ENCODE measurements around the gene CCN5.
"Not testable (repeated sequence)": the region's sequence is repeated elsewhere in the genome, so short reads cannot be mapped to it uniquely, and the experiment has no call there.

Gene CCN5

DNA sequence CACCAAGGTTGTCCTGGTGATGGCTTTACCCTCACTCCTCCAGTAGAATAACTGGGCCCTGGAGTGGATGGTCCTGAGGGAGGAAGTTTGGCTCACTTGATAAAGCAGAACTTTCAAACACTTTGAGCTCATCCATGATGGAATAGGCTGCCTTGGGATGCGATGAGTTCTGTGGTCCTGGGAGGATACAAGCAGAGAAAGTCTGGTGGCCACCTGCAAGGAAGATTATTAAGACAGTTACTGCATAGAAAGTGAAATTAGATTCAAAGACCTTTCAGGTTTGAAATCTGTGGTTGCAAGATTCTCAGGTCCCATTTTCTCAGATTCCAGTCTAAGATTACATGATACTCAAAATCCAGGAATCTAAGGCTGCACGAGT is 19.9 kb upstream of the CCN5 start:
- DNase-seq (ENCODE audit: low read depth), result no peak

DNA sequence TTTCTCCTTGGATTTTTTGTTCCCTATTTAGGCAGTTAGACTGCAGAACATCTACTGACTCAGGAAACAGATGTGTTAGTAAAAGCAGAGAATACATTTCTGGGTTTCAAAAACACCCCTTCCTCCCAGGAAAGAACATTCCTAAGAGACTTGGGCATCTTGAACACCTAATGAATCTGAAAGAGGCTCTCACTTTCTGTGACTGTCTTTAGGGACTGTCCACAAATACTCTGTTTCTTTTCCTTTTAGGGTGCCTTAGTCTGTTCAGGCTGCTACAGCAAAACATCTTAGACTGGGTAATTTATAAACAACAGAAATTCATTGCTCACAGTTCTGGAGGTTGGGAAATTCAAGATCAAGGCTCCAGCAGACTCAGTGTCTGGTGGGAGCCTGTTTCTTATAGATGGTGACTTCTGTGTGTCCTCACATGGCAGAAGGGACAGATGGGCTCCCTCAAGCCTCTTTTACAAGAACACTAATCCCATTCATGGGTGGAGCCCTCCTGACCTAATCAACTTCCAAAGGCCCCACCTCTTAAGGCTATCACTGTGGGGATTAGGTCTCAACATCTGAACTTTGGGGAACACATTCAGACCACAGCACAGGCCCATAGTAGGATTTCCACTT is 19.4 kb upstream of the CCN5 start:
- DNase-seq (ENCODE audit: low read depth), result no peak

- DNase-seq (ENCODE audit: low read depth), result no peak
These were observed 18.9 kb upstream of the CCN5 start for GRCh38 chr20:44696315-44696714.

GRCh38 chr20:44697041-44697440 is 18.1 kb upstream of the CCN5 start:
- DNase-seq (ENCODE audit: low read depth), result not testable (repeated sequence)

DNA sequence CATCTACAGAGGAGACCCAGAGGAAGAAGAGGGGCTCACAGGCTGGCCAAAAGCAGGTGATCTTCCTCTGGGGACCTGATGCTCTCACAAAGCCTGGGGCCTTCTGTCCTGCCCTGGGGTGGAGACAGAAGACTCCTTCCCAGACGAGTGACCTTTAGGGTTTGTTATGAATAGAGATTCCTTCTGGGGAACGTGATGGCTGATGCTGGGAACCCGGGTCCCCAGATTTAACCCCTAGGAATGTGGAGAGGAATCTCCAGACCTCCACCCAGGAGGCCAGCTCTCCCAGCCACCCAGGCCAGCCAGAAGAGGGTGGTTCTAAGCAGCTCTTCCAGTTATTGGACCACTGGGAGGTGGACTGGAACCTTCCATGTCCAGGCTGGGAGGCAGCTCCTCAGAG is 16.8 kb upstream of the CCN5 start:
- no peak for DNase-seq (ENCODE audit: low read depth)

DNA sequence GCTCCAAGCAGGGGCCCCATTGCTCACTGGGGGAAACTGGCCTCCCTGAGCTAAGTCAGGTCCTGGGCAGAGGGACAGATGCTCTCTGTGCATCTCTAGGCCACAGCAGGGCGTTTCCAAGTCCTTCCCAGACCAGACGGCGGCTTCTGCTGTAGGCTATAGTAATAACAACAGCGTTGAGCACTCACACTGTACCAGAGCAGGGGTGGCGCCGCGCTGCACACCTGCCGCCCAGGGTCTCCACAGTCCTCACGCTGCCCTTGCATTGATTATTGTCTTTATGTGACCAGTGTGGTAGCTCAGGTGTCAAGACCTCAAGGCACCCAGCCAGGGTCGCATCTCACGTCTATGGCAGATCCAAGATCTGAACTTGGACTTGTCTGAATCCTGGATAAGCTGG is 14.9 kb upstream of the CCN5 start:
- DNase-seq (ENCODE audit: low read depth), result no peak

DNA sequence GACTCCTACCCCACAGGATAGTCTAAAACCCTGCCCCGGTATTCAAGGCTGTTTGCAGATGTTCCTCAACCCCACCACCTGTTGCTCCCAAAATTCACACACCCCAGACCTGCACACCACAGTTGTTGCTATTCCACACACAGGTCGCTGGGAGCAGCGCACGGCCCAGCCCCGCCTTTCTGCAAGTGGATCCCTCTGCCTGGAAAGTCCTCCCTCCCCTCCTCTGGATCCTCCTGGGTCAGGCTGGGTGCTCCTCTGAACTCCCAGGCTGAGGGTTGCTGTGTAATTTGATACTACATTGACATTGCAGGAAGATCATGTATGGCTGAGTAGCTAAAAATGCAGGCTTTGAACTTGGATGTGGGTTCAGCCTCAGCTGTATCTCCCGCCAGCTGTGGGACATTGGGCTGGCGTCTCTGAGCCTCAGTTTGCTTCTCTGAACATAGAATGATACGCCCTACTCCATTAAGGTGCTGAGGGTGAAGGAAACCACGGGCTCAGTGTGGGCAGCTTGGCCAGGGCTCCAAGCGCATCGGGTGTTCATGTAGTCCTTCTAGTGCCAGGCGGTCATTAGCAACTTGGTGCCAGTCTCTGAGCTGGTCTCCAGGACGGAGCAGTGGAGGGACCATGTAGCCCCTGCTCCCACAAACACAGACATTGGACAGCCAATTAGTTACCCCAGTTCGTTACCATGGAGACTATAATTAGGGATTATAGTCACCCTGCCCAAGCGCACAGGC is 13.9 kb upstream of the CCN5 start:
- no peak for DNase-seq (ENCODE audit: low read depth)

DNA sequence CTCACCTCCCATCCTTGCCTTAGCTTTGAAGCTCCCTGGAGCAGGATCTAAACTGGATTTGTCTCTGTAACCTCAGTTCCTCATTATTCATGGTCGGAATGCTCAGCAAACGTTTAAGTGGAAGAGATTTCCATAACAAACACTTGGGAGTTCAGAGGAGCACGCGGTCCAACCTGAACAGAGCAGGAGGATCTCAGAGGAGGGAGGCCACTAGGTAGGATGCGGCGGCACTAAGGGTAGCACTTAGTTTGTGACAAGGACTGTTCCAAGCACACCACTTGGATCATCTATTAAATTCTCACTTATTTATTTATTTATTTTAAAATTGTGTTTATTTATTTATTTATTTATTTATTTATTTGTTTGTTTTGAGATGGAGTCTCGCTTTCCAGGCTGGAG is 13.3 kb upstream of the CCN5 start:
- no peak for DNase-seq (ENCODE audit: low read depth)

DNA sequence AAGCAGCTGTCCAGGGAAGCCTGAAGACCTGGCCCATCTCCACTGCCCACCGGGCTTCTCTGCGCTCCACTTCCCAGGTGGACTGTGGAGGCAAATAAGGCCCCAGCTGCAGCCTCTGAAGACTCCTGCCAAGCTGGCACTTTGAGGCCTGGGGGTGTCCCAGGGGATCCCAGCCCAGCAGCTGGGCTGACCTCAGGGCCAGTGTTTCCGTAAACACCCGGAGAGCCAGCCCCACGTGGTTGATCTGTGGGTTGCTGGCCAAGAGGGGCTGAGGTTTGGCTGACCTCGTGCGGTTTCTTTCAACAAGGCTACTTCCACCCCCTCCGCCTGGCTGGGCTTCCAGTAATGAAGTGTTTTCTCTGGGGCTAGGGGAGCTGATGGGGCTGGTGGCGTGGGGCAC is 12.4 kb upstream of the CCN5 start:
- DNase-seq (ENCODE audit: low read depth), result no peak

DNA sequence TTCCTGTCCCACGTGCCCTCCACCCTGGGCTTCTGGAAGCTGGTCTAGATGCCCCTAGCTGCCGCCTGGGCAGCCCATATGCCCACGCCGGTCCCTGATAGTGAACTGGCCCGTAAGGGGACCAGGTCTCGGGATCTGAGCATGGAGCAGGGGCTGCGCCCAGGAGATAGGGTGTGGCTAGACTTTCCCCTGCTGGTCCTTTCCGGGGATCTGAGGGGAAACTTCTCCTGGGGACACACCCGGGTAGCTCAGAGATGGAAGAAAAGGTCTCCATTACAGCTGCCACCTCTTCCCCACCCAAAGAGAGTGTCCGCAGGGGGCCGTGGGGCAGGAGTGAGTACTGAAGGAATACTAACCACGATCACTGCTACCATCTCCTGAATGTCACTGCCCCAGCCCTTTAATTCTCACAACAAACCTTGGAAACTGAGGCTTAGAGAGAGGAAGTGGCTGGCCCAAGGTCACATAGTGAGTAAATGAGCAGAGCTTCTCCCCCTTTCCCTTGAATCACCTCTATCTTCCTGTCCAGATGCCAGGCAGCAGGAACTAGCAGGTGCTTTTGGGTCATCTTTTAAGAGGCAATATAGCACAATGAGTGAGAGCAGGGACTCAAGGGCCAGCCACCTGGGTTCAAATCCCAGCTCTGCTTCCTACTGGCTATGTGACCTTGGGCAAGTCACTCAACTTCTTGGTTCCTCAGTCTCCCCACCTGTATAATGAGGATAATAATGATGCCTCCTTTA is 11.8 kb upstream of the CCN5 start:
- no peak for DNase-seq (ENCODE audit: low read depth)

GRCh38 chr20:44703956-44704488 is 11.1 kb upstream of the CCN5 start:
- no peak for DNase-seq (ENCODE audit: low read depth)

DNA sequence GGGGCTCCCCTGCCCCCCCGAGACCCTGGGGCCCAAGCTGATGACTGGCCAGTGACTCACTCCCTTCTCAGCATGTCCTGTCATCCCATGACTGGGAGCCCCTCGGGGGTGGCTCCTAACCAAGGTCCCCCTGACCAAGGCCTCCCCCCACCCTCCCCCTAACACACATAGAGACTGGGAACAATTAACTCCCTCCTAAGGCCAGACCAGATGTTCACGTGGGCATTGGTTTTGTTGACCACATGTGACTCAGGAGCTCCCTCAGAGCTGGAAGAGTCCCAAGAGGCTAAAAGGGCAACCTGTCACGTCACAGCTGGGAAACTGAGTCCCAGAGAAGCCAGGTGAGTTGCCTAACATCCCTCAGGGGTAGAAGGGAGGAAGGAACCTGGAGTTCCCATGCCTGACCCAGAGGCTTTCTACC is 10.6 kb upstream of the CCN5 start:
- no peak for DNase-seq (ENCODE audit: low read depth)

DNA sequence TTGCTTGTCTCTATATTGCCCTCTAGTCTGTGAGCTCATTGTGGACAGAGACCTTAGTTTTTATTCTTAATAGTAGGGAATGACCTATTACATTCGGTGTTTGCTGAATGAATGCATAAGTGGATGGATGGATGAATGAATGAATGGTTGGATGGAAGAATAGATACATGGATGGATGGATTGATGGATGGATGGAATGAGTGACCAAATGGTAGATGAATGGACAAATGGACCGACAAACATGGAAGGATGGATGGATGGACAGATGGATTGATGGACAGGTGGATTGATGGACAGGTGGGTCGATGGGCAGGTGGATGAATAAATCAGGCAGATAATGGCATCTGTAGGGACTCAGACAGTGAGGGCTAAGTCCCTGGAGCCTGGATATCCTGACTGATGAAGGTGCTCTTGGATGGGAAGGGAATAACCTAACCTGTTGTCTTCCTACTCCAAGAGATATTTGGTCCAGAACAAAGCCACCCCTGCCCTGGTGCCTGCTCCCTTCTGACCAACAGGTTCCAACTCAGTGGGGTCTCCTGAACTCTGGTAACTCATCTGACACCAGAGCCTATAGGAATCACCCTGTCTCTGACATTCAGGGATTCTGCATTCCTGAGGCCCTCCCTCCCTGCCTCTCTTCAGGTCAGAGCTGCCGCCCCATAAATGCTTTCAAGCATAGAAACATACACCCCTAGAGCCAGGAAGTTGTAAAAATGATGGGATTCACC is 9.6 kb upstream of the CCN5 start:
- DNase-seq (ENCODE audit: low read depth), result no peak

- DNase-seq (ENCODE audit: low read depth), result no peak
These were observed 8.7 kb upstream of the CCN5 start for GRCh38 chr20:44706301-44707017.

DNA sequence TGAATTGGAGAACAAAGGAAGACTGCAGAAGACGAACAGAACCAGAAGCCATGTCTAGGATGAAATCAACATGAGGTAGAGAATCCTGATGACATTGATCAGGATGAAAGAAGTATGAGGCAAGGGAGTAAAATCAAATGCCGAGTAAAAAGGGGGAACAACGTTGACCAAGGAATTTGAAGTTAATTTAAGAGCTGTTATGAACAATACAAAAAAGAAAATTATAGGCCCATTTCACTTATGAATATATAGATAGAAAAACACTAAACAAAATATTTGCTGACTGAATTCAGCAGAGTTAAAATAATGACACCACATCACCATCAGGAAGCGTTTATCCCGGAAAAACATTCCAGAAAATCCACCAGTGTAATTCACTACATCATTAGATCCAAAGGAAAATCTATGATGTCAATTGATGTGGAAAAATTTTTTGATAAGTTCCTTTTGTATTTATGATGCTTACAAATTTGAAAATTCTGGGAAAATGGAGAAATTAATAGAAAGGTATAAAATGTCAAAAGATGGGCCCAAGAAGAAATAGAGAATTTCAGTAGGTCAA is 8.1 kb upstream of the CCN5 start:
- no peak for DNase-seq (ENCODE audit: low read depth)

- DNase-seq (ENCODE audit: low read depth), result no peak
These were observed 5.8 kb upstream of the CCN5 start for GRCh38 chr20:44709380-44709779.

GRCh38 chr20:44709797-44710196 is 5.4 kb upstream of the CCN5 start:
- DNase-seq (ENCODE audit: low read depth), result no peak

DNA sequence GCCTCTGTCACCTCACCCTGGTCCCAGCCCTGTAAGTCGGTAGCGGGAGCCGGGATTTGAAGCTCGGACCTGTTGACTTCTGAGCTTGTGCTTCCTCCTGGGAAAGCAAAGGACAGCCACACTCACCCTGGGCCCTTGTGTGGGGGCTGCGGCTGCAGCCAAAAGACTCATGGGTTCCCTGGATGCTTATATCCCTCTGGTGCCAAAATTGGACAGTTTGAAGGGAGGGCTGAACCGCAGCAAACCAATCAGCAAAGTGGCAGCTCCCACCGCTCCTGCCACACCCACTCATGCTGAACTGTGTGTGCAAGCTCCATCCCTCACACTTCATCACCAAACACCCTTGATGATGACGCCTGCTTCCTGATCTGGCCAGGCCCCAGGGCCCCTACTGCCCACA is 3.9 kb upstream of the CCN5 start:
- no peak for DNase-seq (ENCODE audit: low read depth)

- no peak for DNase-seq (ENCODE audit: low read depth)
These were observed 968 bp upstream of the CCN5 start for GRCh38 chr20:44714102-44714700.

DNA sequence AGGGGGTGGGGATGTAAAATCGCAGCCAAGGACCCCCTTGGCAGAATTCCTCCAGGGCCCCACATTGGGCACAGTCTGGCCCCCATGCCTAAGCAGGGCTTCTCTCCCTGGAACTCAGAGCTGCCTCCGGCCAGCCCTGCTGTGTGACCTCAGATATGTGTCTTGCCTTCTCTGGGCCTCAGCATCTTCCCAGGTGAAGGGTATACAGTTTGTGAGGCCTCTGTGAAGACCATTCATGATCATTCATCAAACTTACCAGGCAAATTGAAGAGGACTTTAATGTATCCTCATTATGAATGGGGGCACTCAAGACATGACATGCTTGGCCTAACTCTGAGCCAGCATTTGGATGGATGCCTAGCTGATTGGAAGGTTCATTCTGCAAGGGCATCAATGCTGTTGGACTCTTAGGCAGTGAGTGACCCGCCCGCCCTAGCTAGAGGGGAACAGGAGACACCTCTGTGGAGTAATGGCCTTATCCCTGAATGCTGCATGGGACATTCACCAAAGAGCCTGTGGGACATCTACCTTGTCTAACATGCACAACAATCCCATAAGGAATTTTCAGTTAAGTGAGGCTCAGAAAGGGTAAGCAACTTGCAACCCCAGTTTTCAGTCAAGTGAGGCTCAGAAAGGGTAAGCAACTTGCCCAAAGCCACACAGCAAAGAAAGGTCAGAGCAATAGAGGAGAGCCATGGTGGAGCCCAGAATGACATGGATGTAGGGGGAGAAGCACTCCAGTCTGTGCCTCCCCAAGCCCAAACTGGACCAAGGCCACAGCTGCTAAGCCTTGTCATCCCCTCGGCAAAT is 535 bp downstream of the CCN5 start:
- DNase-seq (ENCODE audit: low read depth), result no peak

Measured in stimulated activated CD8-positive, alpha-beta memory T cell treated with anti-CD3 and anti-CD28 coated beads, Interleukin-15, amount 100 ng/mL, for 1 hour (primary cell).